Liver (tissue), 3 donors: ENCODE data around the gene NR2F2.

Experiments used
- FOXA1 ChIP-seq: IDR thresholded peaks from 2 replicates; pipeline ENCODE4 v1.6.1; 2016; ENCODE audit warnings: antibody characterized with exemption
- HNF4G ChIP-seq: IDR thresholded peaks from 2 replicates; pipeline ENCODE4 v1.6.1; 2016; ENCODE audit warnings: antibody characterized with exemption
- MAX ChIP-seq: IDR thresholded peaks from 2 replicates; pipeline ENCODE4 v1.6.1; 2016; ENCODE audit warnings: antibody characterized with exemption
- RAD21 ChIP-seq, 2 donors: IDR thresholded peaks; 2 replicates each; pipeline ENCODE4 v1.6.1; 2016; ENCODE audit warnings: antibody characterized with exemption in 2 of 2, mild to moderate bottlenecking in 2 of 2
- RXRA ChIP-seq, 2 donors: IDR thresholded peaks; 2 replicates each; pipeline ENCODE4 v1.6.1; 2017 to 2018; ENCODE audit warnings: antibody characterized with exemption in 2 of 2, mild to moderate bottlenecking in 1 of 2
- TAF1 ChIP-seq: conservative IDR thresholded peaks from 2 replicates; pipeline ENCODE4 v1.6.1; 2016; ENCODE audit warnings: antibody characterized with exemption, mild to moderate bottlenecking
- YY1 ChIP-seq: IDR thresholded peaks from 2 replicates; pipeline ENCODE4 v1.6.1; 2016; ENCODE audit warnings: antibody characterized with exemption, mild to moderate bottlenecking
- TF ChIP-seq, protein P1 (sequence below): fragments of 150-350 bp; IDR thresholded peaks from 2 replicates; pipeline ENCODE4 v1.5.1; 2017; ENCODE audit warnings: improper control_type of control experiment, low read depth, low read length; ENCODE audit not compliant: missing input control
- TF ChIP-seq, protein P2 (sequence below): IDR thresholded peaks from 2 replicates; pipeline ENCODE4 v1.6.1; 2016; ENCODE audit warnings: antibody characterized with exemption, mild to moderate bottlenecking
- donor health status: healthy.
- donor health status: healthy.

GRCh38 chr15:96354731-96355567 lies 24.4 kb downstream of the NR2F2 start:
- TF ChIP-seq, protein P1, sequence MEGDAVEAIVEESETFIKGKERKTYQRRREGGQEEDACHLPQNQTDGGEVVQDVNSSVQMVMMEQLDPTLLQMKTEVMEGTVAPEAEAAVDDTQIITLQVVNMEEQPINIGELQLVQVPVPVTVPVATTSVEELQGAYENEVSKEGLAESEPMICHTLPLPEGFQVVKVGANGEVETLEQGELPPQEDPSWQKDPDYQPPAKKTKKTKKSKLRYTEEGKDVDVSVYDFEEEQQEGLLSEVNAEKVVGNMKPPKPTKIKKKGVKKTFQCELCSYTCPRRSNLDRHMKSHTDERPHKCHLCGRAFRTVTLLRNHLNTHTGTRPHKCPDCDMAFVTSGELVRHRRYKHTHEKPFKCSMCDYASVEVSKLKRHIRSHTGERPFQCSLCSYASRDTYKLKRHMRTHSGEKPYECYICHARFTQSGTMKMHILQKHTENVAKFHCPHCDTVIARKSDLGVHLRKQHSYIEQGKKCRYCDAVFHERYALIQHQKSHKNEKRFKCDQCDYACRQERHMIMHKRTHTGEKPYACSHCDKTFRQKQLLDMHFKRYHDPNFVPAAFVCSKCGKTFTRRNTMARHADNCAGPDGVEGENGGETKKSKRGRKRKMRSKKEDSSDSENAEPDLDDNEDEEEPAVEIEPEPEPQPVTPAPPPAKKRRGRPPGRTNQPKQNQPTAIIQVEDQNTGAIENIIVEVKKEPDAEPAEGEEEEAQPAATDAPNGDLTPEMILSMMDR: peak; percentile 54
- TF ChIP-seq RAD21 (IDR thresholded peaks at IDR 0.05) (peak; percentile 65 to 68), MAX (no peak), YY1 (peak; percentile 18), HNF4G (no peak), RXRA (IDR thresholded peaks at IDR 0.05) (no peak), TAF1 (no peak), FOXA1 (no peak)
- TF ChIP-seq, protein P2, sequence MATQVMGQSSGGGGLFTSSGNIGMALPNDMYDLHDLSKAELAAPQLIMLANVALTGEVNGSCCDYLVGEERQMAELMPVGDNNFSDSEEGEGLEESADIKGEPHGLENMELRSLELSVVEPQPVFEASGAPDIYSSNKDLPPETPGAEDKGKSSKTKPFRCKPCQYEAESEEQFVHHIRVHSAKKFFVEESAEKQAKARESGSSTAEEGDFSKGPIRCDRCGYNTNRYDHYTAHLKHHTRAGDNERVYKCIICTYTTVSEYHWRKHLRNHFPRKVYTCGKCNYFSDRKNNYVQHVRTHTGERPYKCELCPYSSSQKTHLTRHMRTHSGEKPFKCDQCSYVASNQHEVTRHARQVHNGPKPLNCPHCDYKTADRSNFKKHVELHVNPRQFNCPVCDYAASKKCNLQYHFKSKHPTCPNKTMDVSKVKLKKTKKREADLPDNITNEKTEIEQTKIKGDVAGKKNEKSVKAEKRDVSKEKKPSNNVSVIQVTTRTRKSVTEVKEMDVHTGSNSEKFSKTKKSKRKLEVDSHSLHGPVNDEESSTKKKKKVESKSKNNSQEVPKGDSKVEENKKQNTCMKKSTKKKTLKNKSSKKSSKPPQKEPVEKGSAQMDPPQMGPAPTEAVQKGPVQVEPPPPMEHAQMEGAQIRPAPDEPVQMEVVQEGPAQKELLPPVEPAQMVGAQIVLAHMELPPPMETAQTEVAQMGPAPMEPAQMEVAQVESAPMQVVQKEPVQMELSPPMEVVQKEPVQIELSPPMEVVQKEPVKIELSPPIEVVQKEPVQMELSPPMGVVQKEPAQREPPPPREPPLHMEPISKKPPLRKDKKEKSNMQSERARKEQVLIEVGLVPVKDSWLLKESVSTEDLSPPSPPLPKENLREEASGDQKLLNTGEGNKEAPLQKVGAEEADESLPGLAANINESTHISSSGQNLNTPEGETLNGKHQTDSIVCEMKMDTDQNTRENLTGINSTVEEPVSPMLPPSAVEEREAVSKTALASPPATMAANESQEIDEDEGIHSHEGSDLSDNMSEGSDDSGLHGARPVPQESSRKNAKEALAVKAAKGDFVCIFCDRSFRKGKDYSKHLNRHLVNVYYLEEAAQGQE: no peak
